Gastrocnemius medialis (tissue), 4 donors: ENCODE measurements around the gene GPR42. TPM values are rescaled to one million over a fixed set of nuclear protein-coding genes. Genes with fewer than 3 reads are reported as not detected.

ENCODE experiments used
- ATAC-seq, 2 donors: fragments of 150-250 bp; one replicate each; pipeline ENCODE4 v1.9.1; 2016
- DNase-seq, 2 donors: peaks; one replicate each; pipeline ENCODE4 v3.0.0-alpha.2; 2019
- H3K27ac ChIP-seq, 4 donors: fragments of 200-600 bp; sonication (generic); 1 replicate in 1 of 4; 2 replicates in 3 of 4; pipeline ENCODE4 v1.5.1; 2016 to 2018; ENCODE audit warnings: mild to moderate bottlenecking in 2 of 4, moderate library complexity in 1 of 4
- H3K27me3 ChIP-seq, 3 donors: fragments of 200-600 bp; sonication (generic) in 2 of 3; 1 replicate in 1 of 3; 2 replicates in 2 of 3; pipeline versions ENCODE4 v1.5.1 to v1.6.0; 2016 to 2019; ENCODE audit warnings: mild to moderate bottlenecking in 1 of 3, moderate library complexity in 1 of 3
- H3K36me3 ChIP-seq, 2 donors: fragments of 200-600 bp; sonication (generic) in 1 of 2; one replicate each; pipeline ENCODE4 v1.5.1; 2017 to 2018
- H3K4me1 ChIP-seq, 2 donors: fragments of 200-600 bp; sonication (generic) in 1 of 2; one replicate each; pipeline ENCODE4 v1.5.1; 2016 to 2017; ENCODE audit warnings: mild to moderate bottlenecking in 2 of 2
- H3K4me3 ChIP-seq, 4 donors: fragments of 200-600 bp; sonication (generic) in 3 of 4; 1 replicate in 1 of 4; 2 replicates in 3 of 4; pipeline ENCODE4 v1.5.1; 2016 to 2019; ENCODE audit warnings: mild to moderate bottlenecking in 2 of 4
- H3K9me3 ChIP-seq, 3 donors: fragments of 200-600 bp; sonication (generic) in 2 of 3; 1 replicate in 1 of 3; 2 replicates in 2 of 3; pipeline ENCODE4 v1.5.1; 2016 to 2019
- CTCF ChIP-seq, 5 experiments: fragments of 450-650 bp in 3 of 5; fragments of 200-600 bp in 2 of 5; sonication (generic) in 2 of 5; IDR thresholded peaks in 4 of 5; conservative IDR thresholded peaks in 1 of 5; 1 replicate in 4 of 5; 2 replicates in 1 of 5; pipeline ENCODE4 v1.5.1; 2016 to 2019; ENCODE audit warnings: antibody characterized with exemption in 5 of 5, mild to moderate bottlenecking in 3 of 5, moderate library complexity in 3 of 5
- POLR2A ChIP-seq, 2 donors: fragments of 450-650 bp; IDR thresholded peaks; one replicate each; pipeline ENCODE4 v1.6.1; 2017; ENCODE audit warnings: antibody characterized with exemption in 2 of 2, mild to moderate bottlenecking in 2 of 2, moderate library complexity in 2 of 2
- in situ Hi-C, 4 donors: fragments of 200-750 bp; cut with MboI; loops; one replicate each; pipeline versions ENCODE4 v1.15.0 to v1.8.0; 2017; ENCODE audit warnings: low sequenced_read_pairs in 4 of 4
- intact Hi-C: fragments of 100-400 bp; cut with DNase I; formaldehyde crosslinking; loops from one replicate; pipeline ENCODE4 v1.15.1; 2023; ENCODE audit warnings: low total_unique reads
- total RNA-seq, 4 donors: library from RNA; depleted of rRNA; stranded (reverse); fragments of >200 nt; gene quantifications; one replicate each; pipeline versions ENCODE4 v1.1.0 to v1.2.3, GENCODE V29; 2016

GPR42 gene
- total RNA-seq, 4 donors from 2014 or later, result not detected

GRCh38 chr19:35380450-35381124, 9.7 kb downstream of the GPR42 start:
- Histone ChIP-seq H3K4me1 (no peaks in the 10 kb centered on the region), H3K27me3 (no peaks in the 10 kb centered on the region), H3K9me3 (no peaks in the 10 kb centered on the region), H3K36me3 (no peaks in the 10 kb centered on the region), H3K27ac (no peak overlapping the region), H3K4me3 (no peak overlapping the region)
- in situ Hi-C loops (no loop called here), intact Hi-C loops (no loop called here)
- ATAC-seq, result no peak
- no peak for TF ChIP-seq POLR2A (IDR thresholded peaks at IDR 0.05)
- no peak for TF ChIP-seq CTCF (IDR thresholded peaks at IDR 0.05 in 4 of 5, conservative IDR thresholded peaks at IDR 0.05 in 1 of 5)
- no peak for DNase-seq

GRCh38 chr19:35381318-35381717, 10.4 kb downstream of the GPR42 start:
- no peak for DNase-seq
- Histone ChIP-seq H3K4me3 (no peak overlapping the region), H3K27me3 (no peaks in the 10 kb centered on the region), H3K36me3 (no peaks in the 10 kb centered on the region), H3K9me3 (no peaks in the 10 kb centered on the region), H3K4me1 (no peaks in the 10 kb centered on the region), H3K27ac (no peak overlapping the region)
- intact Hi-C loops, result no loop called here
- ATAC-seq, result no peak
- in situ Hi-C loops, result no loop called here
- TF ChIP-seq CTCF (IDR thresholded peaks at IDR 0.05 in 4 of 5, conservative IDR thresholded peaks at IDR 0.05 in 1 of 5), result no peak
- no peak for TF ChIP-seq POLR2A (IDR thresholded peaks at IDR 0.05)

GRCh38 chr19:35381926-35382325, 11.1 kb downstream of the GPR42 start:
- H3K4me1 ChIP-seq, result no peaks in the 10 kb centered on the region
- in situ Hi-C loops, result no loop called here
- ATAC-seq, result no peak

GRCh38 chr19:35383536-35383935, 12.7 kb downstream of the GPR42 start:
- Histone ChIP-seq H3K27me3 (no peaks in the 10 kb centered on the region), H3K27ac (no peak overlapping the region), H3K9me3 (peaks cover 0 to 5% (median 0%) of the 10 kb centered on the region in 3 donors), H3K36me3 (no peaks in the 10 kb centered on the region), H3K4me3 (no peak overlapping the region), H3K4me1 (no peaks in the 10 kb centered on the region)
- no peak for TF ChIP-seq POLR2A (IDR thresholded peaks at IDR 0.05)
- intact Hi-C loops, result no loop called here
- ATAC-seq (no peak), DNase-seq (no peak)
- in situ Hi-C loops, result no loop called here

More at GRCh38 chr19:35381926-35382325, 11.1 kb downstream of the GPR42 start:
- H3K9me3 ChIP-seq, result no peaks in the 10 kb centered on the region
- TF ChIP-seq CTCF (IDR thresholded peaks at IDR 0.05 in 4 of 5, conservative IDR thresholded peaks at IDR 0.05 in 1 of 5), result no peak
- TF ChIP-seq POLR2A (IDR thresholded peaks at IDR 0.05), result no peak
- H3K36me3 ChIP-seq, result no peaks in the 10 kb centered on the region
- intact Hi-C loops, result no loop called here
- H3K27me3 ChIP-seq, result no peaks in the 10 kb centered on the region
- H3K4me3 ChIP-seq, result no peak overlapping the region
- H3K27ac ChIP-seq, result no peak overlapping the region
- no peak for DNase-seq

GRCh38 chr19:35388277-35389054, 17.6 kb downstream of the GPR42 start:
- TF ChIP-seq CTCF (IDR thresholded peaks at IDR 0.05 in 4 of 5, conservative IDR thresholded peaks at IDR 0.05 in 1 of 5) (no peak), POLR2A (IDR thresholded peaks at IDR 0.05) (no peak)
- intact Hi-C loops (no loop called here), in situ Hi-C loops (no loop called here)
- Histone ChIP-seq H3K36me3 (no peaks in the 10 kb centered on the region), H3K4me3 (no peak overlapping the region), H3K9me3 (peaks cover 0 to 5% (median 0%) of the 10 kb centered on the region in 3 donors), H3K4me1 (no peaks in the 10 kb centered on the region), H3K27me3 (no peaks in the 10 kb centered on the region), H3K27ac (no peak overlapping the region)
- no peak for DNase-seq
- no peak for ATAC-seq
